MM.1S (cell line): ENCODE data around the gene ACTN3.

Experiments
- EZH2 ChIP-seq: fragments of 300-600 bp; sonication (generic); optimal IDR thresholded peaks from 2 replicates; pipeline ENCODE3; 2017; ENCODE audit warnings: low read depth, mild to moderate bottlenecking, antibody characterized with exemption, low read length, mixed read lengths
- TF ChIP-seq, protein P1 (sequence below): fragments of 300-600 bp; sonication (generic); IDR thresholded peaks from 2 replicates; pipeline ENCODE4 v1.5.1; 2016; ENCODE audit warnings: antibody characterized with exemption, low read length, mixed read lengths

DNA sequence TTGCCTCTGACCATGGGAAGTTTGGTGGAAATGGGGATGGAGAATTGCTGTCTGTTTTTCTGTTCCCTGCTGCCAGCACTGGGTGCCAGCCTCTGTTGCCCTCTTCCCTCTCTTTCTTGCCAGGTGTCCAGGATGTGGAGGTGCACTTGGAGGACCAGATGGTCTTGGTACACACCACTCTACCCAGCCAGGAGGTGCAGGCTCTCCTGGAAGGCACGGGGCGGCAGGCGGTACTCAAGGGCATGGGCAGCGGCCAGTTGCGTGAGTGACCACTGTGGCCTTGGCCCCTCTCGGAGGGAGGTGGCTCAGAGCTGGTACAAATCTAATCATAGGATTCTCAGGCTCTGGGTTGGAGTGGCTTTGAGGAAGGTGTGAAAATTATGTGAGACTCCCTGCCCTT lies 52.3 kb downstream of the ACTN3 start:
- TF ChIP-seq, protein P1, sequence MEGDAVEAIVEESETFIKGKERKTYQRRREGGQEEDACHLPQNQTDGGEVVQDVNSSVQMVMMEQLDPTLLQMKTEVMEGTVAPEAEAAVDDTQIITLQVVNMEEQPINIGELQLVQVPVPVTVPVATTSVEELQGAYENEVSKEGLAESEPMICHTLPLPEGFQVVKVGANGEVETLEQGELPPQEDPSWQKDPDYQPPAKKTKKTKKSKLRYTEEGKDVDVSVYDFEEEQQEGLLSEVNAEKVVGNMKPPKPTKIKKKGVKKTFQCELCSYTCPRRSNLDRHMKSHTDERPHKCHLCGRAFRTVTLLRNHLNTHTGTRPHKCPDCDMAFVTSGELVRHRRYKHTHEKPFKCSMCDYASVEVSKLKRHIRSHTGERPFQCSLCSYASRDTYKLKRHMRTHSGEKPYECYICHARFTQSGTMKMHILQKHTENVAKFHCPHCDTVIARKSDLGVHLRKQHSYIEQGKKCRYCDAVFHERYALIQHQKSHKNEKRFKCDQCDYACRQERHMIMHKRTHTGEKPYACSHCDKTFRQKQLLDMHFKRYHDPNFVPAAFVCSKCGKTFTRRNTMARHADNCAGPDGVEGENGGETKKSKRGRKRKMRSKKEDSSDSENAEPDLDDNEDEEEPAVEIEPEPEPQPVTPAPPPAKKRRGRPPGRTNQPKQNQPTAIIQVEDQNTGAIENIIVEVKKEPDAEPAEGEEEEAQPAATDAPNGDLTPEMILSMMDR = no peak
- TF ChIP-seq EZH2 = no peak
